Stimulated activated CD4-positive, alpha-beta T cell treated with anti-CD3 and anti-CD28 coated beads, Interleukin-1b, Interleukin-23, amount 100 ng/mL, for 4 hours (primary cell): ENCODE results near the gene SIT1.
A peak's percentile ranks its signal among the peaks of the same experiment; 100 is the strongest.

Experiments used
- DNase-seq, 2 donors: peaks; one replicate each; pipeline ENCODE4 v3.0.0-alpha.2; 2020; ENCODE audit warnings: low read depth in 2 of 2

Gene SIT1

DNA sequence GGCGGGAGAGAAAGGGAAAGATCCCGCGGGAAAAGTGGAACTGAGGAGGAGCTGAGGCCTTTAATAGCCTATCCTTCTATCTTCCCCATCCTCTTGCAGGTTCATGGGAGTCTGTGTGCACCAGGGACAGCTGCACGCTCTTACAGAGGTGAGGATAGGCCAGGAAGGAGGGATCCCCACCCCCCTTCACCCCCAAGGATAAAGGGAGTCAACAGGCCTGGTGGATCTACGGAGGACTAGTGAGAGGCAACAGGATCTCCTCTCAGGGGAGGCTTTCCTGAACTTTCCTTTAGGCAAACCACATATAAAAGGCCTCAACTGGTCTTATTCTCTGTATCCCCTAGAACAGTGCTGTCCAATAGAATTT is 44.6 kb downstream of the SIT1 start:
- no peak for DNase-seq

- peak in 1 of 2 donors; percentile 19 for DNase-seq
These were observed 45.2 kb downstream of the SIT1 start for GRCh38 chr9:35605351-35606137.

DNA sequence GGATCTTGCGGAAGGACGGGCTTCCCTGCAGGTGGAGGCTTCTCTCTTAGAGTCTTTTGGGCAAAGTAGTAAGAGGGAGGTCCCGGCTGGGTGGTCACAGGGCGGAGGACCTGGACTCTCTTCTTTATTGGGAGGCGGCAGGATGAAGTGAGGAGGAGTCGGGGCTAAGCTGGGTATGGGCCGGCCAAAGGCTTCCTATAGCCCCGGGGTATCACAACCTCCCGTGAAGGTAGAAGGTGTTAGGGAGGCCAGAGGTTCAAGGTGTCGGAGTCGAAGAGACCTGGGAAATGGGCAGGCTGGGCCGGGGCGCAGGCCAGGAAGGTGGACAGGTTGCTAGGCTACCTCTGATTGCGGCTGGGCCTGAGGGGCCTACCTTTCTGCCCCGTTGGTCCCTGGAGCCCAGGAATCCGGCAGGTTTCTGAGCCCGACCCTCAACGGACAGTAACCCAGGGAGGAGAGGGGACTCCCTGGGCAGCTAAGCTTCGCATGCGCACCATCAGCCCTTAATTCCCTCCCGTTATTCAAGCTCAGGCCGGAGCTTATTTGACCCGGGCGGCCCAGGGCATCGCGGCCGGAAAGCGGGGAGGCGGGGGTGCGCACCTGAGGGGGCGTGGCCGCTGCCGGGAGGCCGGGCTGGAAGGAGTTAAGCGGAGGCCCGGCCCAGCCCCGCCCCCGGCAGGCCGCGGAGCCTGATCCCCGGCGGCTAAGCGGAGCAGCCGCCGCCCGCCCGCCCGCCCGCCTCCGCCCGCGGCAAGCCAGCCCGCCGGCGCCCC is 46.0 kb downstream of the SIT1 start, which contains the start of gene TESK1:
Gene TESK1 (plus strand): TSS at position 685 of the 773 bp plus-strand sequence. CDS start 358 bp downstream, outside the sequence.
- DNase-seq, result peak; percentile 69 to 84

DNA sequence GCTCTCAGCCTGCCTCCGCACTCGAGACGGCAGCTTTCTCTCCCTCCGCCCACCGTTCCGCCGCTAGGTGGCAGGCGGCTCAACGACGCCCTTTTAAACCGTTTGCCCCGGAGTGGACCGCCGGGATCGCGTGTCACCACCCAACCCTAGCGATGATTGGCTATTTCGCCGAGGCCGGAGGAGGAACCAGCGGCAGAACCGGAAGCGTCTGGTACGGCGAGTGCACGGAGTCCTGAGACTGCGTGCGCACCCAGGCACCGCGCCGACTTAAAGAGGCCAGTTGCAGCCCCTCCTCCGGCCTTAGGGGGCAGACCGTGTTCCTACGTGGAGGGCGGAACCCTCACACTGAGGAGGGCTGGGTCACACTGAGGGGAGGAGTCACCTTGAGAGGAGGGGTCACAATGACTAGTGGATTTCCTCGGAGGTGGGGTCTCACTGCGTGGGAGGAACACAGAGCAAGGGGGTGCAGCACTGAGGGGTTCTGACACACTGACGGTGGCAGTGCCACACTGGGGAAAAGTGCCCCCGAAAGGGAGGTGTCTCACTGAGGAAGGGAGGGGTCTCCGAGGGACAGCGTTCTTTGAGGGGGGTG is 46.6 kb downstream of the SIT1 start:
- peak; percentile 97 for DNase-seq

GRCh38 chr9:35603506-35603985 is 47.2 kb downstream of the SIT1 start:
- DNase-seq, result no peak

DNA sequence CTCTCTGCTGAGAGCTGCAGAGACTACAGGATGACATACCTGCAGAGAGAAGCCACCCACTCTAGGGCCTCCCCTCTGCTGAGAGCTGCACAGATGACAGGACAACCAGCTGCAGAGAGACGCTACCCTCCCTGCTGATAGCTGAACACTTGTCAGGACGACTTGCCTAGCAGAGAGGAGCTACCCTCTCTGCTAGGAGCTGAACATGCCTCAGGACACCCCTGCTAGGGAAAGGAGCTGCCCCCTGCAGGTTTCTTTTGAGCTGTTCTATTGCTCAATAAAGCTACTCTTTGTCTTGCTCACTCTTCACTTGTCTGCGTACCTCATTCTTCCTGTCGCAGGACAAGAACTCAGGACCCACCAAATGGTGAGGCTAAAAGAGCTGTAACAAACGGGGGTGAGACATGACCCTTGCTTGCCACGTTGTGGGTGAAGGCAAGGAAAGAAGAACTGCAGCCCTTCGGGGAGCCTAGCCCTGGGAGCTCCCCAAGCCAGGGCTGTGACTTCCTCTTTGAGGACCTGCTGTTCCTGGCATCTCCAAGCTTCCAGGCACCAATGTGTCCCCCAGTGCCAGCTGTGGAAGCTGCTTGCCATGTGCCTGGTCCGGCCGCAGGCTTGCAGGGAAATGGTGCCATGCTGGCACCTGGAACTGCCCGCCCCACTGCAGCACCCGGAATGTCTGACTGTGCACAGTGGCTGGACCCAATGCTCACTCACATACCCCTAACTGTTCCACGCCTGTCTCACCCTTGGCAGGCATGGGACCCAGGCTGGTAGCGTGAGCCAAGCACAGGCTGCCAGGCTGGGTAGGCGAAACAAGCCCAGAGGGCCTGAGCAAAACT is 50.7 kb downstream of the SIT1 start:
- no peak for DNase-seq
